ENCODE results near the gene PDGFB.

GRCh38 chr22:39226353-39226752, 18.4 kb downstream of the PDGFB start:
- TF ChIP-seq CTCF (IDR thresholded peaks at IDR 0.05): no peak
- no peak for TF ChIP-seq POLR2A (IDR thresholded peaks at IDR 0.05)

All from body of pancreas (tissue), 4 donors.